Astrocyte of the spinal cord (primary cell): ENCODE results near the gene C1orf116.

Source experiments
- DNase-seq: peaks from one replicate; pipeline ENCODE4 v3.0.0; 2011; ENCODE audit warnings: low read depth, low spot score
- H3K4me3 ChIP-seq: 2 replicates; pipeline ENCODE4 v1.5.1; 2011; ENCODE audit warnings: low read depth, mild to moderate bottlenecking, low read length, moderate library complexity
- CTCF ChIP-seq: IDR thresholded peaks from 2 replicates; pipeline ENCODE4 v1.5.1; 2012; ENCODE audit warnings: low read depth, mild to moderate bottlenecking, low read length, inconsistent platforms
- in situ Hi-C: cut with HindIII; loops from 2 replicates; pipeline ENCODE4 v1.10.0; 2017; ENCODE audit warnings: low sequenced_read_pairs

C1orf116 gene

GRCh38 chr1:206975306-206975705, 57.2 kb downstream of the C1orf116 start:
- no peak overlapping the region for H3K4me3 ChIP-seq
- in situ Hi-C loops, result no loop called here
- TF ChIP-seq CTCF, result no peak
- no peak for DNase-seq

GRCh38 chr1:206974140-206974539, 58.4 kb downstream of the C1orf116 start:
- no peak overlapping the region for H3K4me3 ChIP-seq
- no peak for DNase-seq
- no peak for TF ChIP-seq CTCF
- in situ Hi-C loops, result no loop called here

- no peak for TF ChIP-seq CTCF
- in situ Hi-C loops, result no loop called here
- H3K4me3 ChIP-seq, result no peak overlapping the region
- DNase-seq, result no peak
Measured at GRCh38 chr1:206972728-206973127, 59.8 kb downstream of the C1orf116 start.

GRCh38 chr1:206971029-206971655, 61.4 kb downstream of the C1orf116 start:
- no peak overlapping the region for H3K4me3 ChIP-seq
- DNase-seq, result no peak
- in situ Hi-C loops, result no loop called here
- no peak for TF ChIP-seq CTCF

GRCh38 chr1:206970446-206970845, 62.1 kb downstream of the C1orf116 start, which contains the start of gene FCAMR:
Gene FCAMR, minus strand, starts transcription at chr1:206970460. Its CDS starts 335 bp downstream, at chr1:206970125.
- TF ChIP-seq CTCF, result no peak
- no peak within 1 kb of the TSS for H3K4me3 ChIP-seq
- in situ Hi-C loops, result no loop called here
- DNase-seq, result no peak

- no peak overlapping the region for H3K4me3 ChIP-seq
- DNase-seq, result no peak
- TF ChIP-seq CTCF, result no peak
- in situ Hi-C loops, result no loop called here
Measured at GRCh38 chr1:206969090-206969489, 63.5 kb downstream of the C1orf116 start.
